GM18505 (cell line): Measurements from ENCODE around the gene PRXL2A.
"Not testable (repeated sequence)": the region's sequence is repeated elsewhere in the genome, so short reads cannot be mapped to it uniquely, and the experiment has no call there.

Experiments used
- ATAC-seq: cut with Tn5 transposase; IDR thresholded peaks from one replicate; pipeline ENCODE4 v1.9.1; 2021; ENCODE audit not compliant: unreplicated experiment
- POLR2A ChIP-seq: IDR thresholded peaks from 4 replicates; pipeline ENCODE4 v1.6.1; 2011; ENCODE audit warnings: borderline replicate concordance; ENCODE audit not compliant: insufficient read depth, insufficient read length; ENCODE audit errors: extremely low read depth

The PRXL2A gene, protein sequence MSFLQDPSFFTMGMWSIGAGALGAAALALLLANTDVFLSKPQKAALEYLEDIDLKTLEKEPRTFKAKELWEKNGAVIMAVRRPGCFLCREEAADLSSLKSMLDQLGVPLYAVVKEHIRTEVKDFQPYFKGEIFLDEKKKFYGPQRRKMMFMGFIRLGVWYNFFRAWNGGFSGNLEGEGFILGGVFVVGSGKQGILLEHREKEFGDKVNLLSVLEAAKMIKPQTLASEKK

DNA sequence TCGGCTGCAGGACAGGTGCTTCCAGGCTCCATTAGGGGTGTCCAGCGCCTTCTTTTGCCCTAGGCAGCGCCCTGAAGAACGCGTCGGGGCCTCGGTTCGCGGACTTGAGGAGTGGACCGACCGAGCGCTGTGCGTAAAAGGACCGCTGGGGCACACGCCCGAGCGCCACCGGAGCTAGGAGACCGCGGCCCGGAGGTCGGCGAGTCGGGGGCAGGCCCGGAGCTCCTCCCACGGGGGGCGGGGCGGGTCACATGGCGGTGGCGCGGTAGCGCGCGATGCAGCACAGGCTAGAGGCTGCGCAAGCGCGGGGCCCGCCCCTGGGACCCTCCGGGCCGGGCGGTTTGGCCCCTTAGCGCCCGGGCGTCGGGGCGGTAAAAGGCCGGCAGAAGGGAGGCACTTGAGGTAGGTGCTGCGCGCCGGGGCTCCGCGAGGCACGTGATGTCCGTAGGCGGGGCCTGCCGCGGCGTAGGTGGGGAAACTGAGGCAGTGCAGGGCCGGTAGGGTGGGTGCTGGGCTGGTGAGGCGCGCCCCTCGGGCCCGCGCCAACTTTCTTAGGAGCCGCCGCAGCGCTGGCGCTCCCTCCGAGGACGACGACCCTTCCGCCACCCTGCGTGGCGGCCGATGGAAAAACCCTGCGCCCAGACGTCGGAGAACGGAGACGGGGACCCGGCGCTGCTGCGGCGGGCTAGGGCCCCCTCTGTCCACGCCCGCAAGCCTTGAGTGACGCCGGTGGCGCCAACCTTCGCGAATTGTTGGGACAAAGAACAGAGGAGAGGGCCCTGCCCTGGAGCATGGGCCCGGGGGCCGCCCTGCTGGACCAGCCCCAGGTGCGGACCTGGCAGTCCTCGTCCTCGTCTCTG lies at the start of gene PRXL2A:
Gene PRXL2A, plus strand, starts transcription at position 310 of the 860 bp plus-strand sequence. CDS start 11,917 bp downstream, outside the sequence.
- ATAC-seq, result peak; percentile 96
- TF ChIP-seq POLR2A, result peak; percentile 54

DNA sequence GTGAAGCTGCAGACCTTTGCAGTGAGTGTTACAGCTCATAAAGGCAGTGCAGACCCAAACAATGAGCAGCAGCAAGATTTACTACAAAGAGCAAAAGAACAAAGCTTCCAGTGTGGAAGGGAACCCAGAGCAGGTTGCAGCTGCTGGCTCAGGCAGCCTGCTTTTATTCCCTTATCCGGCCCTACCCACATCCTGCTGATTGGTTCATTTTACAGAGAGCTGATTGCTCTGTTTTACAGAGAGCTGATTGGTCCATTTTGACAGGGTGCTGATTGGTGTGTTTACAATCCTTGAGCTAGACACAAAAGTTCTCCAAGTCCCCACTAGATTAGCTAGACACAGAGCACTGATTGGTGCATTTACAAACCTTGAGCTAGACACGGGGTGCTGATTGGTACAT lies 49.4 kb upstream of the PRXL2A start:
- not testable (repeated sequence) for ATAC-seq

DNA sequence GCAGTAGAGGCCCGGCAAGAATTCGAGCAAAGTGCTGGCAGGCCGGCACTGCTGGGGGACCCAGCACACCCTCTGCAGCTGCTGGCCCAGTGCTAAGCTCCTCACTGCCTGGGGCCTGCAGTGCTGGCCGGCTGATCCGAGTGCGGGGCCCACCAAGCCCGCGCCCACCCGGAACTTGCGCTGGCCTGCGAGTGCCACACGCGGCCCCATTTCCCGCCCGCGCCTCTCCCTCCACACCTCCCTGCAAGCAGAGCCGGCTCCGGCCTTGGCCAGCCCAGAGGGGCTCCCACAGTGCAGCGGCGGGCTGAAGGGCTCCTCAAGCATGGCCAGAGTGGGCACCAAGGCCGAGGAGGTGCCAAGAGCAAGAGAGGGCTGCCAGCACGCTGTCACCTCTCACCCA lies 48.7 kb upstream of the PRXL2A start:
- TF ChIP-seq POLR2A, result no peak
- ATAC-seq, result no peak

- no peak for TF ChIP-seq POLR2A
Measured at GRCh38 chr10:80365510-80365909, 42.8 kb upstream of the PRXL2A start.

DNA sequence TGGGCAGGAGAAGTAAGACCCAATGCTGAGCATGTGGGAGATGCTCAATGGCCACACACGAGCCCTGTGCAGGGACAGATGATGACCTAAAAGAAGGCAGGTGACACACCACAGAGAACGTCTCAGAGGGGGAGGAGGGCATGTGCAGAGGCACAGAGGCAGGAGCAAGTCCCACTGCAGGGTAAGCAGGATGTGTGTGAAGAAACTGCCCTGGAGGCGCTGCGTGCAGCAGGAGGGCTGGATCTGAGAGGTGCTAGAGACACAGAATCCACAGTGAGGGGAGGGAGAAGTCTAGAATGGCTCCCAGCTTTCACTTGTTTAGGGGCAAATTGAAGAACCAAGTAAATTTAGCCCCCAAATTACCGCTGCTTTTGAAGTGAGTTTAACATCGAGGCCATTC lies 36.9 kb upstream of the PRXL2A start:
- TF ChIP-seq POLR2A, result no peak
- ATAC-seq, result no peak

More at GRCh38 chr10:80365510-80365909, 42.8 kb upstream of the PRXL2A start:
- ATAC-seq, result no peak

DNA sequence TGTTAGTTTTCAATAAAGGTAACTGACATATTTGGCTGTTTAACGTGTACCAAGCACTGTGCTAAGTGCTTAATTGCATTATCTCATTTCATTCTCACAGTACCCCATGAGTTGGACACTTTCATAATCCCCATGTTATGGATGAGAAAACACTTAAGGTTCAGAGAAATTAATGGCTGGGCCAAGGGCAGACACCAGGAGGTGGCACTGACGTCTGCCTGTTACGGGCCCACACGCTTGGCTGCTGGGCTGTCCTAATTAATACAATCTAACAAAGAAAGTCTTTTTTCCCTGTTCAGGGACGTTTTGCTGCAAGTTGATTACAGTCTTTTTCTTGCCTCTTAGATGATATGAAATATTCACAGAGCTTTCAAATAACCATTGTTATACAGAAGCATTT lies 35.7 kb upstream of the PRXL2A start:
- ATAC-seq, result no peak
- no peak for TF ChIP-seq POLR2A

DNA sequence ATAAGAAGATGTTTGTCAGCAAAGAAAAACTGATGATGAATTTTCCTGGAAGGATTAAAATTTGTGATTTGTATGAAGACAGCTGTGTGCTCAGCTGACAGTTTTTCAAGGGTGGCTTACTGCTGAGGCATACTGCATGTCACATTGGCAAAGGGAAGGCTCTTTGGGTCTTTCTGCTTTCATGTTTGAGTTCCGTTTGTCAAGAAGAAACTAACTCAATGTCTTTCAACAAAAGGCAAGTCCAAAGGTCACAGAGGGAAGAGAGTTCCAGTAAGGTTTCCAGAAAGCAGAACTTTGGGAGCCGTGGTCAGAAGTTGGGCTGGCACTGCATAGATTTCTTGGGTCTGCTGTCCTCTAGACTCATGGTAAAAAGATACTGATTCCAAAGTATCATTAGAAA lies 34.8 kb upstream of the PRXL2A start:
- ATAC-seq, result no peak
- TF ChIP-seq POLR2A, result no peak

GRCh38 chr10:80379701-80380100 lies 28.6 kb upstream of the PRXL2A start:
- ATAC-seq, result no peak
- TF ChIP-seq POLR2A, result no peak

DNA sequence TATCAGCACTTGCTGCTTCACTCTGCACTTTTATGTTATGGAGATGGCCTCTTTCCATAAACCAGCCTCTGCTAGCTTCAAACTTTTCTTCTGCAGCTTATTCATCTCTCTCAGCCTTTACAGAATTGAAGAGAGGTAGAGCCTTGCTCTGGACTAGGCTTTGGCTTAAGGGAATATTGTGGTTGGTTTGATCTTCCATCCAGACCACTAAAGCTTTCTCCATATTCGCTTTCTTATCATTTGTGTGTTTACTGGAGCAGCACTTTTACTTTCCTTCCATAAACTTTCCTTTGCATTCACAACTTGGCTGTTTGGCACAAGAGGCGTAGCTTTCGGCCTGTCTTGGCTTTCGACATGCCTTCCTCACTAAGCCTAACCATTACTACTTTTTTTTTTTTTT lies 28.2 kb upstream of the PRXL2A start:
- ATAC-seq, result no peak
- no peak for TF ChIP-seq POLR2A

DNA sequence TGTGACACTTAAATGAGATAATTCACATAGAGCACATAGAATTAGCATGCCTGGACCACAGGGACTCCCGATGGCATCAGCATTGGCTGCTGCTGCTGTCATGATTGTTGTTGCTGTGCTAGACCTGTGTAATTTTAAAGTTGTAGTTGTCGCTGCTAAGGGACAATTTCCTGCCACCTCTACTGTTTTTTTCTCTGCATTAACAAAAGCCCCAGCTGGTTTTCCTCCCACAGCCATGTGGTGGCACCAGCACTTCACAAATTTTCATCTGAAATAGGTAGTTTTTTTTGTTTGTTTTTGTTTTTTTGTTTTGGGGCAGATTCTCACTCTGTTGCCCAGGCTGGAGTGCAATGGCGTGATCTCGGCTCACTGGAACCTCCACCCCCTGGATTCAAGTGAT lies 25.4 kb upstream of the PRXL2A start:
- ATAC-seq, result no peak

DNA sequence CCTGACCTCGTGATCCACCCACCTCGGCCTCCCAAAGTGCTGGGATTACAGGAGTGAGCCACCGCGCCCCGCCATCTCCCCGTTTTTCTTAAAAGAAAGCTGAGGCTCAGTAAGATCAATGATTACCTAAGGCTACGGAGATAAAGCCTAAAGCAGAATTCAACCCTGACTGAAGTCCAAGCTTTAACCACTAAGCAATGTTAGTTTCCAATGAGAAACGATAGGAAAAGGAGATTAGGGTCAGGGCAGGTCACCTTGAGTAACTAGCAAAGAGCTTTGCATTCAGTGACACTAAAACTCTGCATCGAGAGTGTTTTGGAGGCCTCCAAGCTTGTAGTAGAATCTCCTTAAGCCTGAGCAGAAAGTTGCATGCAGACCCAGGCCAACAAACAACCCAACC lies 17.6 kb upstream of the PRXL2A start:
- ATAC-seq, result no peak

More for the DNA sequence above, 25.4 kb upstream of the PRXL2A start:
- no peak for TF ChIP-seq POLR2A

DNA sequence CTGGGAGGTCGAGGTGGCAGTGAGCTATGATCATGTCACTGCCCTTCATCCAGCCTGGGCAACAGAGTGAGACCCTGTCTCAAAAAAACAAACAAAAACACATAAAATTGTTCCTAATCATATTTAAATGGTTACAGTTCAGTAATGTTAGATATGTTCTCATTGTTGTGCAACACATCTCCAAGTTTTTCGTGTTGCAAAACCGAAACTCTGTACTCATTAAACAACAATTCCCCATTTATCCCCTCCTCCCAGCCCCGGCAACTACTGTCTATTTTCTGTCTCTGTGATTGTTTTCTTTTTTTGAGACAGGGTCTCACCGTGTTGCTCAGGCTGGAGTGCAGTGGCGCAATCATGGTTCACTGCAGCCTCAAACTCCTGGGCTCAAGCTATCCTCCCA lies 16.1 kb upstream of the PRXL2A start:
- no peak for TF ChIP-seq POLR2A
- no peak for ATAC-seq

More for the DNA sequence above, 17.6 kb upstream of the PRXL2A start:
- TF ChIP-seq POLR2A, result no peak

DNA sequence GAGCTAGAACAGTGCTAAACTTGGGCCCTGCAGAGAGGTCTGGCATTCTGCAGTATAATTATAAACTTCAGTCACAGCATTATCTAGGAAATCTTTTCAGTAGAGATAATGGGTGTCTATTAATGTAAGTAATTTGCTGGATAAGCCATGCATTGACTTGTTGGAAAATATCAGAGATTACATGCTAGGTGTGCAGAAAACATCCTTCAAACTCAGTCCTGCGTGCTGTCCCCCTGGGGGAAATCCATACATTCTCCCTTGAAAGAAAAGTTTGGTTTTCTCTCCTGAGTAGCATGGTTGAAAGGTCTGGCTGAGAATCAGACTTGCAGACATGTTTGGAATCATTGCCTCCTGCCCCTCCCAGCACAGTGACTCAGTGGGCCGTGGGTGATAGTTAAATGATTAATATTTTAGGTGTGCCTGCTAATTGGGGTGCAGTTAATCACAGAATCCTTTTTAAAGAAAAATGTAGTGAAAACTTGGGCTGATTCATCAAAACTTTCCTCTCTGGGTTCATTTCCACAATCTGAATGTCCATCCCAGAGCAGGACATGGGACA lies 13.9 kb upstream of the PRXL2A start:
- ATAC-seq, result no peak
- no peak for TF ChIP-seq POLR2A

GRCh38 chr10:80397014-80397413 lies 11.3 kb upstream of the PRXL2A start:
- no peak for TF ChIP-seq POLR2A
- no peak for ATAC-seq
